Testis (tissue), 3 donors: ENCODE measurements around the gene DMRT2. TPM values are rescaled to one million over a fixed set of nuclear protein-coding genes. Genes with fewer than 3 reads are reported as not detected.

Experiments
- DNase-seq: peaks from one replicate; pipeline ENCODE4 v3.0.0-alpha.2; 2019
- H3K27ac ChIP-seq, 2 donors: fragments of 200-600 bp; sonication (generic); one replicate each; pipeline ENCODE4 v1.5.1; 2019
- H3K27me3 ChIP-seq: fragments of 200-600 bp; sonication (generic); one replicate; pipeline ENCODE4 v1.5.1; 2019
- H3K36me3 ChIP-seq: fragments of 200-600 bp; sonication (generic); one replicate; pipeline ENCODE4 v1.5.1; 2017; ENCODE audit warnings: low read depth; ENCODE audit errors: missing control alignments
- H3K4me1 ChIP-seq: fragments of 200-600 bp; sonication (generic); one replicate; pipeline ENCODE4 v1.5.1; 2019
- H3K4me3 ChIP-seq, 2 donors: fragments of 200-600 bp; sonication (generic); one replicate each; pipeline ENCODE4 v1.5.1; 2017 to 2019
- H3K9me3 ChIP-seq: fragments of 200-600 bp; sonication (generic); one replicate; pipeline ENCODE4 v1.5.1; 2017
- POLR2A ChIP-seq: fragments of 450-650 bp; IDR thresholded peaks from one replicate; pipeline ENCODE4 v1.6.1; 2017; ENCODE audit warnings: antibody characterized with exemption, mild to moderate bottlenecking, moderate library complexity
- WGBS, 2 donors: methylation state at CpG; one replicate each; pipeline ENCODE4 v1.1.5; 2018; 5-methylcytosine and 5-hydroxymethylcytosine counted together
- intact Hi-C: fragments of 100-400 bp; cut with DNase I; formaldehyde crosslinking; loops from one replicate; pipeline ENCODE4 v1.15.1; 2023; ENCODE audit warnings: low total_unique reads
- polyA plus RNA-seq: library from polyadenylated mRNA; stranded (reverse); fragments of 350-450 nt; fragmentation: Illumina TruSeq; extraction: RNeasy Lipid Tissue Mini Kit (QIAGEN cat#74804); gene quantifications from one replicate; pipeline ENCODE4 v1.2.3, GENCODE V29; 2014; ENCODE audit warnings: low read depth, low replicate concordance; ENCODE audit not compliant: insufficient read depth
- total RNA-seq, 2 donors: library from RNA; depleted of rRNA; stranded (reverse); fragments of >200 nt; gene quantifications; one replicate each; pipeline ENCODE4 v1.2.3, GENCODE V29; 2016
- TF ChIP-seq, protein P1 (sequence below), 3 experiments: fragments of 450-650 bp in 2 of 3; fragments of 200-600 bp in 1 of 3; sonication (generic) in 1 of 3; IDR thresholded peaks; one replicate each; pipeline ENCODE4 v1.5.1; 2016 to 2019; ENCODE audit warnings: antibody characterized with exemption in 3 of 3, mild to moderate bottlenecking in 2 of 3, moderate library complexity in 1 of 3

The DMRT2 gene
- total and polyA plus RNA-seq, 3 donors from 2014 or later: 1.7 to 4.6 (median 2.1) TPM

DNA sequence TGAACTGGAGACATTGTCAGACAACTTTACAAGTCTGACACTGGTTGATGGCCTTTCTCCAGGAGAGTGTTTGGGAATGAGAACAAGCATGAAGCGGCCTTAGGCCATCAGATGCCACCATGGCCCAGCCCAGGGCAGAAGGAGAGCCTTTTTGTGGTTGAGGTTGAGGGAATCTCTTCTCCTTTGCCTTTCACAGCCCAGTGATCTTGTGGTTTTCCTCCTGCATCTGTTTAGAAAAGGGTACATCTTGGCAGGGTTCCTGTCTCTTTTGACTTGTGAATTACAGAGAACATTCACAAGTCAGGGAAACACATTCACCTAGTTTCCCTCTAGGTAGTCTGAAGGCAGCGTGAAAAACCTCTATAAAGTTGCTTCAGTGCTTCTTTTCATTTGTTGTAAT is 27.5 kb downstream of the DMRT2 start:
- intact Hi-C loops: no loop called here
- TF ChIP-seq POLR2A: no peak
- TF ChIP-seq, protein P1, sequence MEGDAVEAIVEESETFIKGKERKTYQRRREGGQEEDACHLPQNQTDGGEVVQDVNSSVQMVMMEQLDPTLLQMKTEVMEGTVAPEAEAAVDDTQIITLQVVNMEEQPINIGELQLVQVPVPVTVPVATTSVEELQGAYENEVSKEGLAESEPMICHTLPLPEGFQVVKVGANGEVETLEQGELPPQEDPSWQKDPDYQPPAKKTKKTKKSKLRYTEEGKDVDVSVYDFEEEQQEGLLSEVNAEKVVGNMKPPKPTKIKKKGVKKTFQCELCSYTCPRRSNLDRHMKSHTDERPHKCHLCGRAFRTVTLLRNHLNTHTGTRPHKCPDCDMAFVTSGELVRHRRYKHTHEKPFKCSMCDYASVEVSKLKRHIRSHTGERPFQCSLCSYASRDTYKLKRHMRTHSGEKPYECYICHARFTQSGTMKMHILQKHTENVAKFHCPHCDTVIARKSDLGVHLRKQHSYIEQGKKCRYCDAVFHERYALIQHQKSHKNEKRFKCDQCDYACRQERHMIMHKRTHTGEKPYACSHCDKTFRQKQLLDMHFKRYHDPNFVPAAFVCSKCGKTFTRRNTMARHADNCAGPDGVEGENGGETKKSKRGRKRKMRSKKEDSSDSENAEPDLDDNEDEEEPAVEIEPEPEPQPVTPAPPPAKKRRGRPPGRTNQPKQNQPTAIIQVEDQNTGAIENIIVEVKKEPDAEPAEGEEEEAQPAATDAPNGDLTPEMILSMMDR (IDR thresholded peaks at IDR 0.05): no peak

DNA sequence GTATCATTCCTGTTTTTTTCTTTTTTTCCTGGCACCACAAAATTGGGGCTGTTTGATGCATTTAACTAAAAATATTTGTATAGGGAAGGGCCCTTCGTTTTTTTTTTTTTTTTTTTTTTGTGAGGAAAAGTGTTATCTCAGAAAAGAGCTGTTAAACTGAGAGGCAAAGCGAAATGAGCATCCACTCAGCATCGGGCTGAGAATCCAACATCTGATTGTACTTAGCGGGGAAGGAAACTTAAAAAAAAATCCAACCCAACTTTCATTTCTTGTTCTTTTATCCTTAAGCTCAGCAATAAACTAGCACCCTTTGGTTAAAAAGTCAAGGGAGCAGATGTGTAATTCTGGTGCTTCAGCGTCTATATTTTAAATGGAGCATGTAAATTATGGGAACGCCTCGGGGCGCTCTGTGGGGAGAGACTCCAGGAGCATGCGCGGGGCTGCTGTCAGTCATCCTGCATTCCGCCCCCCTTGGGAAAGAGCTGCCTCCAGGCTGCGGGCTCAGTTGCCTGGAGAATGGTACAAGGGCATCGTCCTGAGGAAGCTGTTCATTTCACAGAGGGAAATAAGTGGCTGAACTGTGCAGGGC is 33.3 kb downstream of the DMRT2 start:
- H3K27me3 ChIP-seq: no peaks in the 10 kb centered on the region
- no peak overlapping the region for H3K27ac ChIP-seq
- peak overlapping the region in 1 of 2 donors; percentile 38 for H3K4me3 ChIP-seq
- intact Hi-C loops: no loop called here
- H3K36me3 ChIP-seq: no peaks in the 10 kb centered on the region
- no peaks in the 10 kb centered on the region for H3K4me1 ChIP-seq
- DNase-seq: peak; percentile 81
- 2 to 8% methylated on average over 13 of the region's 13 CpGs for WGBS, 2 donors
- H3K9me3 ChIP-seq: no peaks in the 10 kb centered on the region
- TF ChIP-seq, protein P1 (IDR thresholded peaks at IDR 0.05): no peak
- TF ChIP-seq POLR2A: no peak

More for the DNA sequence above, 27.5 kb downstream of the DMRT2 start:
- WGBS, 2 donors: 79 to 96% methylated on average over 2 of the region's 2 CpGs
- Histone ChIP-seq H3K27ac (no peak overlapping the region), H3K27me3 (no peaks in the 10 kb centered on the region), H3K36me3 (no peaks in the 10 kb centered on the region), H3K4me3 (no peak overlapping the region), H3K4me1 (no peaks in the 10 kb centered on the region), H3K9me3 (no peaks in the 10 kb centered on the region)
- DNase-seq: no peak

DNA sequence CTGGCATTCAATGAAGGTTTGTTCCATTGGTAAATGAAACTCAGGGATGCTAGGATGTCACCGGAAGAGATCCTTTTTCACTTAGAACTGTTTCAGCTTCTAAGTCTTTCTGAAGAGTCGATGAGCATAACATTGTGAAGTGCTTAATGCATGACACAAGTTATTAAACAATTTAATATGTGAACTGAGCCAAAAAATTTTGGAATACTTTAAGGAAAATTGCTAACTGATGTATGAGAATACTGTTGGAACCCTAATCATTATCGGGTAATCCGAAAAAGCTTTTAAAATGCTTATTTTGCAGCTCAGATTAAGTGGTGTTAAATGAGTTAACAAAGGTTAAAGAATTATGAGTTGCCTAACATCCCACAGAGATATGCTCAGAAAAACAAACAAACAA is 34.9 kb downstream of the DMRT2 start:
- Histone ChIP-seq H3K27me3 (no peaks in the 10 kb centered on the region), H3K4me1 (no peaks in the 10 kb centered on the region), H3K9me3 (no peaks in the 10 kb centered on the region), H3K27ac (no peak overlapping the region), H3K36me3 (no peaks in the 10 kb centered on the region), H3K4me3 (no peak overlapping the region)
- TF ChIP-seq POLR2A: no peak
- TF ChIP-seq, protein P1 (IDR thresholded peaks at IDR 0.05): no peak
- intact Hi-C loops: no loop called here
- 84 to 96% methylated on average over 4 of the region's 4 CpGs for WGBS, 2 donors
- DNase-seq: no peak

DNA sequence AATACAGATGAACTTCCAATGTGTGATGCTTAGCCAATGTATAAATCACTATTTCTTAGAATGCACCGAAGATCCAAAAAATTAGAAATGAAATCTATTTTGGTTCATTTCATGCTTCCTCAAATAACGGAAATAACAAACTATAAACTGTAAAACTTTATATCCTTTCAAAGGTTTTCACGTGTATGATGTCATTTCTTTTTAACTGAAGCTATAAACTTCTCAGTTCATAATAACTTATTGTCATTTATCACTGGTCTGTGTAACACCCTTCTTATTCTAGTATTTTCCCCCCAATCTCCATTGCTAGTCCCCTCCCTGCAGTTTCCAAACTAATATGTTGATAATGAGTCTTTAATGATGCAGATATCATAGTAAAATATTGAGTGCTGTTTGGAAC is 36.4 kb downstream of the DMRT2 start:
- WGBS, 2 donors: 84 to 90% methylated on average over 3 of the region's 3 CpGs
- no peaks in the 10 kb centered on the region for H3K27me3 ChIP-seq
- H3K36me3 ChIP-seq: no peaks in the 10 kb centered on the region
- no peaks in the 10 kb centered on the region for H3K4me1 ChIP-seq
- H3K4me3 ChIP-seq: no peak overlapping the region
- intact Hi-C loops: no loop called here
- TF ChIP-seq POLR2A: no peak
- TF ChIP-seq, protein P1 (IDR thresholded peaks at IDR 0.05): no peak
- no peak for DNase-seq
- no peak overlapping the region for H3K27ac ChIP-seq
- H3K9me3 ChIP-seq: no peaks in the 10 kb centered on the region
